HG03520 (cell line): ENCODE results near the gene NDUFAF2.
"Not testable (repeated sequence)": the region's sequence is repeated elsewhere in the genome, so short reads cannot be mapped to it uniquely, and the experiment has no call there.

ENCODE experiments used
- ATAC-seq: cut with Tn5 transposase; IDR thresholded peaks from one replicate; pipeline ENCODE4 v1.9.1; 2021; ENCODE audit warnings: mild to moderate bottlenecking, moderate library complexity; ENCODE audit not compliant: unreplicated experiment

Gene NDUFAF2, protein sequence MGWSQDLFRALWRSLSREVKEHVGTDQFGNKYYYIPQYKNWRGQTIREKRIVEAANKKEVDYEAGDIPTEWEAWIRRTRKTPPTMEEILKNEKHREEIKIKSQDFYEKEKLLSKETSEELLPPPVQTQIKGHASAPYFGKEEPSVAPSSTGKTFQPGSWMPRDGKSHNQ

GRCh38 chr5:60944904-60945812 is at the start of gene NDUFAF2, which contains the start of gene ERCC8:
NDUFAF2 (plus strand) TSS chr5:60945205; CDS start chr5:60945256, 51 bp downstream.
ERCC8 (minus strand) TSS chr5:60945070; CDS start chr5:60945008, 62 bp downstream.
- peak; percentile 100 for ATAC-seq

- no peak for ATAC-seq
Measured at GRCh38 chr5:60896991-60897390, 48.0 kb upstream of the NDUFAF2 start.

DNA sequence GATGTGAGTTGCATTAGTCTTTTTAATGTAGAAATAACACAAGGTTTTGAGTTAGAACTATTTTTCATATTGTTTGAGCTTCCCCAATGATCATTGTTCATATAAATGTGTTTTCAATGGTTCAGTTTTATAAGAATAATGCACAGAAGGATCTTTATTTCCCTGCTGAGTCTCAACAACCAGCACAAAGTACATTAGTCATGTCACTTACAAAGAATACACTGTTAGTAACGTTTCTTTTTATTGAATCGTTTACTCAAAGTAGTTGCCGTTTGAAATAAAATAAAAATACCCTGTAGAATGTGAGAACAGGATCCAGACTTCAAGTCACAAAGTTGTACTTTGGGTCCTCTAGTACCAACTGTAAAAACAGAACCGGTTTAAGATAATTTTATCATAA is 41.6 kb upstream of the NDUFAF2 start:
- no peak for ATAC-seq

DNA sequence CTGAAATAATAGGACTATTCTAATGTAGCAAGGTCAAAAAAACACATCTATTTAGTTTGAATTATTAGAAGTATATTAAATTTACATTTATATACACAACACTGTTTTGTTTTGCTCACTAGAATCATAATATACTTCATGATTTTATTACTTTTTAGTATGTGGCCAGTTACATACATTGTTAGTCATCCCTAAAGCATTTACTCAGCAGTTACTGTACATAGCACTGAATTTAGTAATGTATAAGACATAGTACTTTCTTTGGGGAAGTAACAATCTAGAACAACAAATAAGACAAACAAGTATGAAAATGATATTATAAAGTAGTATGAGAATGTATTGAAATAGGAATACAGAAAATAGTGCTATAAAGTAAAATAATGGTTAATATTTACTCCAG is 28.4 kb upstream of the NDUFAF2 start:
- ATAC-seq, result no peak

GRCh38 chr5:60918466-60918865 is 26.5 kb upstream of the NDUFAF2 start:
- ATAC-seq, result no peak

DNA sequence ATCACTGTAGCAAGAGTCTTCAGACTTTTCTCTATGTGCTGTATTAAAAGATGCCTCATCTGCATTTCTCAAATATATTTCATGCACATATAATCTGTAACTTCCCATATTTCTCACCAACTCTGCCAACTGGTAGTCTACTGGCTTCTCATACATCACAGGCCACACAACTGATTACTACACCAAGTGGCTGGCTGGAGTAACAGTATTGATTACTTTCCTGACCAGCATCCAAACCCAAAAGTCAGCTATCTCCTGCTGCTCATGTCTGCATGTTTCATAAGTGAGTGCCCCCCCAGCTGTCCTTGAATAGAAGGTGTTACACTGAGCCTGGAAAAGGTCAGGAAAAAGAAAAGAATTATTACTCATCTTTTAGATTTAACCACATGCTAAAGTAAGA is 17.6 kb upstream of the NDUFAF2 start:
- no peak for ATAC-seq

GRCh38 chr5:60929024-60929423 is 16.0 kb upstream of the NDUFAF2 start:
- no peak for ATAC-seq

GRCh38 chr5:60943624-60944023 is 1.4 kb upstream of the NDUFAF2 start:
- no peak for ATAC-seq

- peak; percentile 16 for ATAC-seq
Measured at GRCh38 chr5:60945813-60946187, 795 bp downstream of the NDUFAF2 start.

DNA sequence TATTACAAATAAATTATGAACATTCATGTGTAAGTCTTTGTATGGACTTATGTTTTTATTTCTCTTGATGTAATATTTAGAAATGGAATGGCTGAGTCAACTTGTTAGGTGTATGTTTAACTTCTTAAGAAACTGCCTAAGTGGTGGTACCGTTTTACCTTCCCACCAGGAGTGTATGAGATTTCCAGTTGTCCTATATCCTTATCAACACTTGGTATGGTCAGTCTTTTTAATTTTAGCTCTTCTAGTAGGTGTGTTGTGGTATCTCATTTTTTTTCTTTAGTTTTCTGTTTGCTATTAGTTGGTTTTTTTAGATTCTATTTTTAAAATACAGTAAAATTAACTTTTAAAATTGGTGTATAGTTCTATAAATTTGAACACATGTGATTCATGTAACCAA is 3.7 kb downstream of the NDUFAF2 start:
- ATAC-seq, result no peak

DNA sequence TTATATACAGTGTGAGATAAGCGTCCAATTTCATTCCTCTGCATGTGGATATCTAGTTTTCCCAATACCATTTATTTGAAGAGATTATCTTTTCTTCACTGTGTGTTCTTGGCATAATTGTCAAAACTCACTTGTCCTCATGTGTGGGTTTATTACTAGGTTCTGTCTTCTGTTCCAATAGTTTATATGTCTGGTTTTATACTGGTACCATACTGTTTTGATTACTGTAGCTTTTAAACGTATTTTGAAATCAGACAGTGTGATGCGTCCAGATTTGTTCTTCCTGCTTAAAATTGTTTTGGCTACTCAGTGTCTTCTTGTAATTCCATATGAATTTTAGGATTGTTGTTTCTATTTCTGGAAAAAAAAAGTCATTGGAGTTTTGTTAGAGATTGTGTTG is 10.2 kb downstream of the NDUFAF2 start:
- ATAC-seq, result no peak

DNA sequence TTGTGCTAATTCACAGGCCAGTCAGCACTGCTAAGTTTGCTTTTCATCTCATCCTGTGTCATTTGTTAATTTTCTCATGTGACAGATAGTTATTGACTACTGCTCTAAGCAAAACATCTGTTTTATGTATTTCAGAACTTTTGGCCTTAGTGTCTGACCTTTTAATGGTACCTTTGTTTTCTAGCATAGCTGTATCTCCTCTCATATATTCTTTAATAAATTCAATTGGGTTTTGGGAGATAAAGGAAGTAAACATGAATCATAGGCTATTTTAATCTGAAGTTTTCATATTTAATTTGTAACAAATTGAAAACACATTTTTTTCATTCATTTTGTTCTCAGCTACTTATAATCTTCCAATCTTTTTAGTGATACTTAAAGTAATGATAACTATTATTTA is 13.1 kb downstream of the NDUFAF2 start:
- ATAC-seq, result no peak

- ATAC-seq, result no peak
Measured at GRCh38 chr5:60958712-60959111, 13.7 kb downstream of the NDUFAF2 start.

- no peak for ATAC-seq
Measured at GRCh38 chr5:60959156-60959555, 14.2 kb downstream of the NDUFAF2 start.

DNA sequence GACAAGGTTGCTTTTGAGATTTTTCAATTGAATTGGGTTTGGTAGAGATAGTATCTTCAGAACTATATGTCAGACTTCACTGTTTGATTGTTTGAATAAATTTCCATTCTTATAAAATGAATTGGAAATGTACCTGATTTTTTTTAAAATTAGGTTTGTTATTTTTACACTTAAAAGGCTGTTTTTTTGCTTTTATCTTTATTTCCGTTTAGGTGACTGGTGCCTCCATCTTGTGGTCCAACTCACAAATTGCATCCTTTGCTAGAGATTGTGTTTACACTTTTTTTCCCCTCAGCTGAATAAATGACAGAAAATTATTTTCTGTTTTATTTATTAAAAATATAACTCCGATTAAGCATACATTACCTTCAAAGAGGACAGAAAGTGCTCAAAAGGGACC is 15.6 kb downstream of the NDUFAF2 start:
- no peak for ATAC-seq

DNA sequence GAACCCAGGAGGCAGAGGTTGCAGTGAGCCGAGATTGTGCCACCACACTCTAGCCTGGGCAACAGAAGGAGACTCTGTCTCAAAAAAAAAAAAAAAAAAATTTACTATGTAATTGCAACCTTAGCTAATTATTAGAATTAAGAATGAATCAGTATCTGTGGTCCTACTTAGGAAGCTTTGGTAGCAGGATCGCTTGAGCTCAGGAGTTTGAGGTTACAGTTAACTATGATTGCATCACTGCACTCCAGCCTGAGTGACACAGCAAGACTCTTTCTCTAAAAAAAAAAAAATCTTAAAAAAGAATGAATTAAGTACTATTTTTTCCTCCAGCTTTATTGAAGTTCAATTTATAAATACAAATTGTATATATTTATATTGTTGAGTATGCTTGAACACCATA is 16.7 kb downstream of the NDUFAF2 start:
- no peak for ATAC-seq

DNA sequence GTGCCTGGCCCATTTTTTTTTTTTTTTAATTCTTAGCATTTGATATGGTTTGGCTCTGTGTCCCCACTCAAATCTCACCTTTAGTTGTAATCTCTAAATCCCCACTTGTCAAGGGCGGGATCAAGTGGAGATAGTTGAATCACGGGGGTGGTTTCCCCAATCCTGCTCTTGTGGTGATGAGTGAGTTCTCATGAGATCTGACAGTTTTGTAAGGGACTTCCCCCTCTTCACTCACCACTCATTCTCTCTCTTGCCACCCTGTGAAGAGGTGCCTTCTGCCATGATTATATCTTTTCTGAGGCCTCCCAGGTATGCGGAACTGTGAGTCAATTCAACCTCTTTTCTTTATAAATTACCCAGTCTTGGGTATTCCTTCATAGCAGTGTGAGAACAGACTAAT is 27.2 kb downstream of the NDUFAF2 start:
- ATAC-seq, result no peak

- ATAC-seq, result no peak
Measured at GRCh38 chr5:60977956-60978737, 33.1 kb downstream of the NDUFAF2 start.

DNA sequence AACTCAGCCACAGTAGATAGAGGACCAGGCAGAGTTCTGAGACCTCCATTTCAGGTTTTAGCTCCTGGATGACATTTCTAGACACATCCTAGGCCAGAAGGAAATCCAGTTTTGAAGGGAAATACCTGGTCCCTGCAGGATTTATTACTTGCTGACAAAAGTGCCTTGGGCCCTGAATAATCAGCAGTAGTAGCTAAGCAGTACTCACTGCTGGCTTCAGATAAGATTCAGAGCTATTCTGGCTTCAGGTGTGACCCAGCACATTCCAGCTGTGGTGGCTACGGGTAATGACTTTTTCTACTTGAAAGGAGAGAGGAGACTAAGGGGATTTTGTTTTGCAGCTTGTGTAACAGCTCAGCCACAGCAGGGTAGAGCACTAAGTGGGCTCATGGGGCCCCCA is 34.0 kb downstream of the NDUFAF2 start:
- no peak for ATAC-seq

DNA sequence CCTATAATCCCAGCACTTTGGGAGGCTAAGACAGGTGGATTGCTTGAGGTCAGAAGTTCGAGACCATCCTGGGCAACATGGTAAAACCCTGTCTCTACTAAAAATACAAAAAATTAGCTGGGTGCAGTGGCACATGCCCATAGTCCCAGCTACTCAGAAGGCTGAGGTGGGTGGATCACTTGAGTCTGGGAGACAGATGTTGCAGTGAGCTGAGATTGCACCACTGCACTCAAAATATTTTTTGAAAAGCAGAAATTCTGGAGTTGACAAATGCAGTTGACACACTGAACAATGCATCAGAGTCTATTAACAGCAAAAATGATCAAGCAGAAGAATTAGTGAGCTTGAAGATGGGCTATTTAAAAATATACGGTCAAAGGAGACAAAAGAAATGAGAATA is 35.5 kb downstream of the NDUFAF2 start:
- no peak for ATAC-seq

DNA sequence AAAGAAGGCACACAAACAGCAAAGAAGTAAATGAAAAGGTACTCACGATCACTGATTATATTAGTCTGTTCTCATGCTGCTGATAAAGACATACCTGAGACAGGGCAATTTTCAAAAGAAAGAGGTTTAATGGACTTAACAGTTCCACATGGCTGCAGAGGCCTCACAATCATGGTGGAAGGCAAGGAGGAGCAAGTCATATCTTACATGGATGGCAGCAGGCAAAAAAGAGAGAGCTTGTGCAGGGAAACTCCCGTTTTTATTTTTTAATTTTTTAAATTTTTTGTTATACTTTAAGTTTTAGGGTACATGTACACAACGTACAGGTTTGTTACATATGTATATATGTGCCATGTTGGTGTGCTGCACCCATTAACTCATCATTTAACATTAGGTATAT is 37.1 kb downstream of the NDUFAF2 start:
- not testable (repeated sequence) for ATAC-seq

DNA sequence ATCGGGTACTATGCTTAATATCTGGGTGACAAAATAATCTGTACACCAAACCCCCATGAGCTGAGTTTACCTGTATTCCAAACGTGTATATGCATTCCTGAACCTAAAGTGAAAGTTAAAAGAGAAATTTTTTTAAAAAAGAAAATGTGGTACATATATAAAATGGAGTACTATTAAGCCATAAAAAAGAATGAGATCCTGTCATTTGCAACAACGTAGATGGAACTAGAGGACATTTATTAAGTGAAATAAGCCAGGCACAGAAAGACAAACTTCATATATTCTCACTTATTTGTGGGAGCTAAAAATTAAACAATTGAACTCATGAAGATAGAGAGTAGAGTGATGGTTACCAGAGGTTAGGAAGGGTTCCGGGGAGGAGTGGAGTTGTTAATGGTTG is 44.8 kb downstream of the NDUFAF2 start:
- ATAC-seq, result no peak
